Sigmoid colon (tissue), 4 donors: ENCODE measurements around the gene DSCAML1.

Source experiments
- EP300 ChIP-seq, 4 donors: sonication (generic); formaldehyde crosslinking; IDR thresholded peaks; one replicate each; pipeline ENCODE4 v1.6.1; 2017; ENCODE audit warnings: antibody characterized with exemption in 4 of 4
- POLR2A ChIP-seq, 2 donors: fragments of 450-650 bp; IDR thresholded peaks; one replicate each; pipeline ENCODE4 v1.6.1; 2016; ENCODE audit warnings: antibody characterized with exemption in 2 of 2, mild to moderate bottlenecking in 2 of 2, moderate library complexity in 2 of 2
- POLR2AphosphoS5 ChIP-seq, 4 donors: sonication (generic); formaldehyde crosslinking; IDR thresholded peaks; one replicate each; pipeline ENCODE4 v1.6.1; 2017; ENCODE audit warnings: antibody characterized with exemption in 4 of 4
- TF ChIP-seq, protein P1 (sequence below), 4 experiments: fragments of 450-650 bp in 3 of 4; fragments of 200-600 bp in 1 of 4; IDR thresholded peaks; one replicate each; pipeline ENCODE4 v1.5.1; 2016 to 2019; ENCODE audit warnings: antibody characterized with exemption in 4 of 4, mild to moderate bottlenecking in 3 of 4, moderate library complexity in 2 of 4

DNA sequence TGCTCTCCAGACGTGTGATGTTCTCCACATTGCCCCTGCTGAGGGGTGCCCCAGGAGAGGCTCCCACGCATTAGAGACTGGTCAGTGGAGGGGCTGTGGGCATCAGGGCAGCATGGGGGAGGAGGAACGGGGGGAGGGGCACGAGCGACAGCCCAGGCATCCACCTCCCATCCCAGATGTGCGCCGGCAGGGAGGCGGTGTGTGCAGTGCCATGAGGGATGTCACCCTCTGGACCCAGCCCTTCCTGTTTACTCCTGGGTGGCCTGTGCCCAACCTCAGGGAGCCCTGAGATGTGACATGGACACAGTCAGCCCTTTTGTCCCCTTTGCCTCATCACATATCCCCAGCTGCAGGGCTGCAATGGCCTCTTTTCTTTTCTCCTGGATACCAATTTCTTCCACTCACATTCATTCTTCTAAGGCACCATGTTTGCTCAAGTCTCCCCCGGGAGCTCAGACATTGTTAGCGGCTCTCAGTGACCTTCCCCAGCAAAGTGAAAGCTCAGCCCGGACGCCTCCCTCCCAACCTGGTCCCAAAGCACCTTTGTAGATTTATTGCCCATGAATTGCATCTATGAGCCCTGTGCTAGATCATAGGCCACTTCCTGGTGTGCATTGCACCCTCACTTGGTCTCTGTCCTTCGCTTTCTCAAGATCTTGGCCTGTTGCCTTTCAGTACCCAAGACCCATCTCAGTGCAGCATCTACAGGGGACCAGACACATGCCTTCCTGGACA, 318.7 kb downstream of the DSCAML1 start:
- TF ChIP-seq, protein P1, sequence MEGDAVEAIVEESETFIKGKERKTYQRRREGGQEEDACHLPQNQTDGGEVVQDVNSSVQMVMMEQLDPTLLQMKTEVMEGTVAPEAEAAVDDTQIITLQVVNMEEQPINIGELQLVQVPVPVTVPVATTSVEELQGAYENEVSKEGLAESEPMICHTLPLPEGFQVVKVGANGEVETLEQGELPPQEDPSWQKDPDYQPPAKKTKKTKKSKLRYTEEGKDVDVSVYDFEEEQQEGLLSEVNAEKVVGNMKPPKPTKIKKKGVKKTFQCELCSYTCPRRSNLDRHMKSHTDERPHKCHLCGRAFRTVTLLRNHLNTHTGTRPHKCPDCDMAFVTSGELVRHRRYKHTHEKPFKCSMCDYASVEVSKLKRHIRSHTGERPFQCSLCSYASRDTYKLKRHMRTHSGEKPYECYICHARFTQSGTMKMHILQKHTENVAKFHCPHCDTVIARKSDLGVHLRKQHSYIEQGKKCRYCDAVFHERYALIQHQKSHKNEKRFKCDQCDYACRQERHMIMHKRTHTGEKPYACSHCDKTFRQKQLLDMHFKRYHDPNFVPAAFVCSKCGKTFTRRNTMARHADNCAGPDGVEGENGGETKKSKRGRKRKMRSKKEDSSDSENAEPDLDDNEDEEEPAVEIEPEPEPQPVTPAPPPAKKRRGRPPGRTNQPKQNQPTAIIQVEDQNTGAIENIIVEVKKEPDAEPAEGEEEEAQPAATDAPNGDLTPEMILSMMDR (IDR thresholded peaks at IDR 0.05), result no peak
- no peak for TF ChIP-seq POLR2A (IDR thresholded peaks at IDR 0.05)
- no peak for TF ChIP-seq POLR2AphosphoS5 (IDR thresholded peaks at IDR 0.05)
- no peak for TF ChIP-seq EP300 (IDR thresholded peaks at IDR 0.05)
